ENCODE measurements around the gene PRKG1. TPM values are rescaled to one million over a fixed set of nuclear protein-coding genes. Genes with fewer than 3 reads are reported as not detected.

The PRKG1 gene
- total and polyA plus RNA-seq, 12 donors: 3.8 to 48.1 (median 29.9) TPM

DNA sequence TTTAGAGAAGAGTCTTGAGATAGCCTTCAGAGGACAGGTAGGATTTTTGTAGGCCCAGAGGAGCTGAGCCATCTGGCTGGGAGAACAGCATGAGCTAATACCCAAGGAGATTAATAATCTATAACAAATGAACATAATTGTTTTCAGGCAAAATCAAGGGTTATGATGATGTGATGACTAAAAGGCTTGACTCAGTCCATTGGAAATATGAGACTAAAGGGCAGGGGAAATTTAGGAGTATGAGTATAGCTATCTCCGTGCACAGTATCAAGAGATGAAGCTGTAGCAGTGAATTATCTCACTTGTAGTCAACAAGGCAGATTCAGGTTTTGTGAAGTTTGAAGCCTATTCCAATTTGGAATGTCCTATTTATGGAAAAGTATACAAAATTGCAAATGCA is 585.1 kb downstream of the PRKG1 start:
- H3K36me3 ChIP-seq: no peaks in the 10 kb centered on the region
- intact Hi-C loops (cut with DNase I): no loop called here
- H3K27ac ChIP-seq: no peak overlapping the region
- peaks cover 0 to 17% (median 0%) of the 10 kb centered on the region in 9 donors for H3K4me1 ChIP-seq
- no peaks in the 10 kb centered on the region for H3K9me3 ChIP-seq
- H3K4me3 ChIP-seq: no peak overlapping the region
- no peak for ATAC-seq
- no peaks in the 10 kb centered on the region for H3K27me3 ChIP-seq
- TF ChIP-seq, protein P1, sequence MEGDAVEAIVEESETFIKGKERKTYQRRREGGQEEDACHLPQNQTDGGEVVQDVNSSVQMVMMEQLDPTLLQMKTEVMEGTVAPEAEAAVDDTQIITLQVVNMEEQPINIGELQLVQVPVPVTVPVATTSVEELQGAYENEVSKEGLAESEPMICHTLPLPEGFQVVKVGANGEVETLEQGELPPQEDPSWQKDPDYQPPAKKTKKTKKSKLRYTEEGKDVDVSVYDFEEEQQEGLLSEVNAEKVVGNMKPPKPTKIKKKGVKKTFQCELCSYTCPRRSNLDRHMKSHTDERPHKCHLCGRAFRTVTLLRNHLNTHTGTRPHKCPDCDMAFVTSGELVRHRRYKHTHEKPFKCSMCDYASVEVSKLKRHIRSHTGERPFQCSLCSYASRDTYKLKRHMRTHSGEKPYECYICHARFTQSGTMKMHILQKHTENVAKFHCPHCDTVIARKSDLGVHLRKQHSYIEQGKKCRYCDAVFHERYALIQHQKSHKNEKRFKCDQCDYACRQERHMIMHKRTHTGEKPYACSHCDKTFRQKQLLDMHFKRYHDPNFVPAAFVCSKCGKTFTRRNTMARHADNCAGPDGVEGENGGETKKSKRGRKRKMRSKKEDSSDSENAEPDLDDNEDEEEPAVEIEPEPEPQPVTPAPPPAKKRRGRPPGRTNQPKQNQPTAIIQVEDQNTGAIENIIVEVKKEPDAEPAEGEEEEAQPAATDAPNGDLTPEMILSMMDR (IDR thresholded peaks at IDR 0.05): no peak
- 88 to 92% methylated on average over 1 of the region's 1 CpG for WGBS, 2 donors
- no peak for DNase-seq

DNA sequence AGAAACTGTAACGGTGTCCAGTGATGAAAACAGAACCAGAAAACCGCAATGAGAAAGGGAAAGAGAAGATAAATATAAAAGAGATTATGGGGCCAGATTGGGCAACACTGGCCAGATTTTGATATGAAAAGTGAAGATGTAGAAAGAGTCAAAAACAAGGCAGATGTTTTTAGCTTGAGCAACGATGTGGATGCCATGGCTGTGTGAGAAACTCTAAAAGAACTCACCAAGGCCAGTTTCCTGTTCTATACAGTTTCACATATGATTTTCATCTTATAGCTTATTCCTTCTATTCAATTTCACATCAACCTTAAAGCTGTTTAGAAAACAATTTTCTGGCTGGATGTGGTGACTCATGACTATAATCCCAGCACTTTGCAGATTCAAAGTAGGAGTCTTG is 588.8 kb downstream of the PRKG1 start:
- DNase-seq: no peak
- no peaks in the 10 kb centered on the region for H3K36me3 ChIP-seq
- no peaks in the 10 kb centered on the region for H3K27me3 ChIP-seq
- WGBS, 2 donors: 90 to 92% methylated on average over 3 of the region's 3 CpGs
- intact Hi-C loops (cut with DNase I): no loop called here
- ATAC-seq: no peak
- no peak overlapping the region for H3K4me3 ChIP-seq
- H3K27ac ChIP-seq: no peak overlapping the region
- TF ChIP-seq, protein P1 (IDR thresholded peaks at IDR 0.05): no peak
- H3K9me3 ChIP-seq: no peaks in the 10 kb centered on the region
- H3K4me1 ChIP-seq: peaks cover 0 to 31% (median 14%) of the 10 kb centered on the region in 9 donors

DNA sequence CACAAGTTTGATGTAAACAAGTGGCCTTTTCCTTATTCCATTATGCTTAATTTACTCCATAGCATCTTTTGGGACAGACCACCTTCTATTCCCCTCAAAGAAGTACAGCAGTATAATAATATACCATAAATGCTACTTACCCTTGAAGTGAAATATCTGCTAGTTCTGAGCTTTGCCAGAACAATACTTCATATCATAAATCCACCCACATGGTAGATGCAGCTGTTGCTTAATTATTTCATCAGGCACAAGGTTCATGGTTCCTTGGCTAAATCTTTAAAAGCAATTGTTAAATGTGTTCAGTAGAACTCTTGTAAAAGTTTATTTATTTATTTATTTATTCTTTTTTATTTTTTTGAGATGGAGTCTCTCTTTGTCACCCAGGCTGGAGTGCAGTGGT is 592.2 kb downstream of the PRKG1 start:
- Histone ChIP-seq H3K4me1 (peaks cover 0 to 32% (median 14%) of the 10 kb centered on the region in 9 donors), H3K27ac (no peak overlapping the region), H3K4me3 (no peak overlapping the region), H3K9me3 (peaks cover 0 to 5% (median 0%) of the 10 kb centered on the region in 11 donors), H3K36me3 (no peaks in the 10 kb centered on the region), H3K27me3 (no peaks in the 10 kb centered on the region)
- TF ChIP-seq, protein P1 (IDR thresholded peaks at IDR 0.05): no peak
- ATAC-seq: no peak
- no peak for DNase-seq
- intact Hi-C loops (cut with DNase I): no loop called here

DNA sequence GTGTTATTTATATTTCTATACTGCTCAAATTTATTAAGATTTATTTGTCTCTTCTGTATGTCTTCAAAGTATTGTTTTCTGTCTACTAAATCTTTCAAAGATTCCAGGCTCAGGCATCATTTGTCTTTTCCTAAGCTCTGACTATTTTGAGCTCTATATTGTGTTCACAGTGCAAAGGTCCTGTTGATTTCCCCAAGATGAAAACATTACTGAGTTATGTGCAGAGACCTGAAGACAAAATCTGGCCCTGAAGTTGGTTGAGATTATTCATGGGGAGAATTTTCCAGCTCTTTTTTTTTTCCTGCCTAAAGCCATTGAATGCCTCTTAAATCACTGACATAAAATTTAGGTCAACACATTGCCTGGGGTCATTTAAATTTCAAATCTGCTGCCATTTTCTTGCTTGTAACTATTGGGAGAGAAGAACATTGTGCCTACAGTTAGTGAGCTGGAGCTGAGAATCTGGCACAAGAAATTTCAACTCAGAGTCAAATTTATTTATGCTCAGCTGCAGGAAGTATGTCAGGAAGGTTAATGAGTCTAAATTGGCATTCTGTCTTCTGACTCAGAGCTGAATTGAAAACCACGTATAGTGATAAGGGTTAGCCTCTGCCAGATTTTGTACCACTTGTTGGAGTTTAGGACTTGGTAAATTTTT is 593.5 kb downstream of the PRKG1 start:
- DNase-seq (no peak), ATAC-seq (peak in 3 of 8 donors; percentile 41 to 66 (median 48))
- intact Hi-C loops (cut with DNase I): no loop called here
- H3K36me3 ChIP-seq: no peaks in the 10 kb centered on the region
- peaks cover 0 to 32% (median 14%) of the 10 kb centered on the region in 9 donors for H3K4me1 ChIP-seq
- WGBS, 2 donors: 1 to 5% methylated on average over 1 of the region's 1 CpG
- TF ChIP-seq, protein P1 (IDR thresholded peaks at IDR 0.05): no peak
- H3K27me3 ChIP-seq: no peaks in the 10 kb centered on the region
- no peak overlapping the region for H3K4me3 ChIP-seq
- H3K27ac ChIP-seq: peak overlapping the region in 2 of 10 donors; percentile 23 to 33
- H3K9me3 ChIP-seq: peaks cover 0 to 17% (median 7%) of the 10 kb centered on the region in 11 donors
